Astrocyte of the cerebellum (primary cell): Measurements from ENCODE around the gene FBLIM1.

ENCODE experiments used
- DNase-seq: peaks from one replicate; pipeline ENCODE4 v3.0.0-alpha.2; 2011; ENCODE audit warnings: low read depth
- H3K4me3 ChIP-seq: 2 replicates; pipeline ENCODE4 v1.5.1; 2011; ENCODE audit warnings: mild to moderate bottlenecking, low read depth, low read length, moderate library complexity
- CTCF ChIP-seq: IDR thresholded peaks from 2 replicates; pipeline ENCODE4 v1.5.1; 2012; ENCODE audit warnings: low read length, low read depth, moderate library complexity, mild to moderate bottlenecking; ENCODE audit errors: missing control alignments
- in situ Hi-C: cut with HindIII; loops from 2 replicates; pipeline ENCODE4 v1.10.0; 2017; ENCODE audit warnings: low sequenced_read_pairs

The FBLIM1 gene

GRCh38 chr1:15755021-15755645 is 3.5 kb upstream of the FBLIM1 start:
- TF ChIP-seq CTCF, result no peak
- DNase-seq, result no peak
- no peak overlapping the region for H3K4me3 ChIP-seq
- in situ Hi-C loops, result no loop called here

- in situ Hi-C loops, result no loop called here
- TF ChIP-seq CTCF, result no peak
- no peak for DNase-seq
- H3K4me3 ChIP-seq, result no peak overlapping the region
Observed at GRCh38 chr1:15755646-15756040, 3.0 kb upstream of the FBLIM1 start.

GRCh38 chr1:15756143-15757015 is 2.2 kb upstream of the FBLIM1 start:
- H3K4me3 ChIP-seq, result no peak overlapping the region
- no peak for TF ChIP-seq CTCF
- DNase-seq, result no peak
- in situ Hi-C loops, result no loop called here

GRCh38 chr1:15757016-15757543 is 1.5 kb upstream of the FBLIM1 start:
- TF ChIP-seq CTCF, result no peak
- DNase-seq, result no peak
- no peak overlapping the region for H3K4me3 ChIP-seq
- in situ Hi-C loops, result no loop called here

- DNase-seq, result no peak
- H3K4me3 ChIP-seq, result peak overlapping the region; percentile 84
- in situ Hi-C loops, result no loop called here
- TF ChIP-seq CTCF, result no peak
Observed at GRCh38 chr1:15757575-15758342, 836 bp upstream of the FBLIM1 start.

- in situ Hi-C loops, result no loop called here
- H3K4me3 ChIP-seq, result peak overlapping the region; percentile 84
Observed at GRCh38 chr1:15758953-15759661, 512 bp downstream of the FBLIM1 start.

More at GRCh38 chr1:15758953-15759661, 512 bp downstream of the FBLIM1 start:
- no peak for DNase-seq
- TF ChIP-seq CTCF, result no peak
